Adrenal gland (tissue), 12 donors: Measurements from ENCODE around the gene CAMTA1. TPM values are rescaled to one million over a fixed set of nuclear protein-coding genes. Genes with fewer than 3 reads are reported as not detected.
"Not testable (repeated sequence)": the region's sequence is repeated elsewhere in the genome, so short reads cannot be mapped to it uniquely, and the experiment has no call there.

Experiments used
- DNase-seq, 7 donors: peaks; one replicate each; pipeline ENCODE4 v3.0.0-alpha.2; 2019 to 2020
- H3K27ac ChIP-seq, 5 donors: fragments of 200-600 bp; sonication (generic) in 4 of 5; 1 replicate in 3 of 5; 2 replicates in 2 of 5; pipeline versions ENCODE4 v1.5.1 to v1.8.0; 2016 to 2020; ENCODE audit warnings: mild to moderate bottlenecking in 1 of 5
- H3K27me3 ChIP-seq: fragments of 200-600 bp; 2 replicates; pipeline ENCODE4 v1.8.0; 2021
- H3K36me3 ChIP-seq, 2 donors: fragments of 200-600 bp; replicated peaks in 1 of 2; 1 replicate in 1 of 2; 2 replicates in 1 of 2; pipeline versions ENCODE4 v1.5.1 to v1.8.0; 2018 to 2022
- H3K4me1 ChIP-seq, 2 donors: fragments of 200-600 bp; replicated peaks in 1 of 2; 1 replicate in 1 of 2; 2 replicates in 1 of 2; pipeline versions ENCODE4 v1.5.1 to v1.8.0; 2018 to 2021
- H3K4me3 ChIP-seq, 4 donors: fragments of 200-600 bp; sonication (generic) in 3 of 4; one replicate each; pipeline ENCODE4 v1.5.1; 2016 to 2018
- H3K9me3 ChIP-seq, 3 donors: fragments of 200-600 bp; sonication (generic) in 1 of 3; replicated peaks in 1 of 3; 1 replicate in 2 of 3; 2 replicates in 1 of 3; pipeline versions ENCODE4 v1.5.1 to v1.8.0; 2016 to 2021
- CTCF ChIP-seq, 6 experiments: fragments of 450-650 bp in 4 of 6; fragments of 200-600 bp in 2 of 6; sonication (generic) in 1 of 6; IDR thresholded peaks; 1 replicate in 5 of 6; 2 replicates in 1 of 6; pipeline versions ENCODE4 v1.5.1 to v1.8.0; 2016 to 2021; ENCODE audit warnings: antibody characterized with exemption in 6 of 6, mild to moderate bottlenecking in 2 of 6, moderate library complexity in 1 of 6
- POLR2A ChIP-seq, 2 donors: fragments of 450-650 bp; IDR thresholded peaks; one replicate each; pipeline ENCODE4 v1.6.1; 2017; ENCODE audit warnings: antibody characterized with exemption in 2 of 2, mild to moderate bottlenecking in 2 of 2, moderate library complexity in 1 of 2
- WGBS, 4 donors: extraction: QIAGEN DNeasy Blood & Tissue Kit in 2 of 4; methylation state at CpG; one replicate each; pipeline versions ENCODE4 v1.1.5 to v1.1.7; 2013 to 2017; 5-methylcytosine and 5-hydroxymethylcytosine counted together
- intact Hi-C, 2 donors: fragments of 100-400 bp; cut with DNase I; formaldehyde crosslinking; loops; one replicate each; pipeline versions ENCODE4 v1.14.1 to v1.15.0; 2022 to 2023
- polyA plus RNA-seq, 3 donors: library from polyadenylated mRNA; stranded (reverse); fragments of 200-250 nt in 2 of 3; fragments of 350-450 nt in 1 of 3; fragmentation: Illumina TruSeq in 1 of 3; extraction: RNeasy Lipid Tissue Mini Kit (QIAGEN cat#74804) in 1 of 3; gene quantifications; one replicate each; pipeline ENCODE4 v1.2.3, GENCODE V29; 2013 to 2014
- total RNA-seq, 9 donors: library from RNA; depleted of rRNA in 4 of 9; stranded (reverse); fragments of >200 nt in 4 of 9; fragments of 120-200 nt in 1 of 9; fragmentation: NEBNext Ultra II Directional in 1 of 9; extraction: Animal tissue kit (Norgen Biotek cat#: 25700) in 1 of 9; gene quantifications; one replicate each; pipeline versions ENCODE4 v1.1.0 to v1.2.4, GENCODE V29; 2013 to 2023
- donor health status: healthy with polysubstance abuse.
- donor health status: Bipolar disorder and iron deficiency.
- donor health status: DM: yes; HTN: yes; CAD: no.
- donor health status: DM: no; HTN: no; CAD: no.
- donor health status: DM: no; HTN: no; CAD: no.
- donor health status: DM: yes; HTN: yes; CAD: no.

The CAMTA1 gene
- total and polyA plus RNA-seq, 12 donors, result 62.9 to 141 (median 96.9) TPM

- Histone ChIP-seq H3K4me3 (no peak overlapping the region), H3K4me1 (no peaks in the 10 kb centered on the region), H3K27me3 (no peaks in the 10 kb centered on the region), H3K27ac (no peak overlapping the region), H3K36me3 (no peaks in the 10 kb centered on the region), H3K9me3 (peaks cover 0 to 4% (median 0%) of the 10 kb centered on the region in 3 donors)
- 86 to 92% (median 87%) methylated on average over 10 of the region's 10 CpGs for WGBS, 4 donors
- no peak for TF ChIP-seq CTCF (IDR thresholded peaks at IDR 0.05)
- TF ChIP-seq POLR2A (IDR thresholded peaks at IDR 0.05), result no peak
- DNase-seq, result no peak
- intact Hi-C loops, result no loop called here
Observed at GRCh38 chr1:7690076-7690475, 904.8 kb downstream of the CAMTA1 start.

DNA sequence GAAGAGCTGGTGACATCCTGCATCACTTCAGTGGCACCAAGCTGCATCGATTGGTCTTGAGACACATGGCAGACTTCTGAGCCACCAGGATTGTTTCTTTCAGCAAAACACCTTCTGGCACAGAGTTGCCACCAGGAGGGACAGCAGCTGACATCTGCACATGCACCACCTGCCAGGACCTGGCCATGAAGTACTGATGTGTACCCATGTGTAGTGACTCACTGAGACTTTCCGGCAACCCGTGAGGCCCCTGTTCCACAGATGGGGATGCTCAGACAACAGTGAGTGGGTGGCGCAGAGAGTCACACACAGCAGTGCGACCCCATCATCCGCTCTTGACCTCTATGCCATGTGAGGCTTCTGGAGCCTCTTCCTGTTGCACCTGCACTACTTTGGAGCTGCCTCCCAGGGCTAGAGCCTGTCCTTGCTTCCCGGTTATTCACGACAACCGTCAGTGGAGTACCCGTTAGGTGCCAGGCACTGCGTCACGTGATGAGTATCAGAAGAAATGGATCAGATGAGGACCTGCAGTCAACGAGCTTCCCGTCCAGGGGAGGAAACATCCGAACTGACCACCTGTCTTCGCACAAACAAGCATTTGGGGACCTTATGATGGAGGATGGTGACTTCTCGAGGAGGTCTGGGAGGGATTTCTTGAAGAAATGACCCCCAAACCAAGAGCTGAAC is 905.4 kb downstream of the CAMTA1 start:
- no peak for DNase-seq
- Histone ChIP-seq H3K4me1 (no peaks in the 10 kb centered on the region), H3K4me3 (no peak overlapping the region), H3K27me3 (no peaks in the 10 kb centered on the region), H3K9me3 (peaks cover 0 to 4% (median 0%) of the 10 kb centered on the region in 3 donors), H3K36me3 (no peaks in the 10 kb centered on the region), H3K27ac (no peak overlapping the region)
- intact Hi-C loops, result no loop called here
- TF ChIP-seq CTCF (IDR thresholded peaks at IDR 0.05) (no peak), POLR2A (IDR thresholded peaks at IDR 0.05) (no peak)
- 77 to 92% (median 90%) methylated on average over 13 to 17 of the region's 17 CpGs for WGBS, 4 donors

DNA sequence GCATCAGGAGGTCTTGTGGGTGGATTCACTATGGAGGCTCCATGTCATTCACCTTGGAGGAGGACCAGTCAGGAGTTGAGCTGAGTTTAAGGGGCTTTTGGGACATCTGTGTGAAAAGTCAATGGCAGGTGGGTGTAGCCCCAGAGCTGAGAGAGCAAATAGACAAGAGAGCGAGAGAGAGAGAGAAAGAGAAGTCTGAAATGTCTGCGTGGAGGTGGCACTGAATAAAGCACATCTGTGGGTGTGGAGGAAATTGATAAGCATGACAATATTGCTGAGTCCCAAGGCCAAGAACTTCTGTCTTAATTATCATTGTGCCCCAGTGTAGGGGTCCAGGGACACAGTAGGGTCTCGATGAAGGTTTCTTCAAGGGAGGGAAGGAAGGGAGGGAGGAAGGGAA is 906.3 kb downstream of the CAMTA1 start:
- Histone ChIP-seq H3K27me3 (no peaks in the 10 kb centered on the region), H3K27ac (no peak overlapping the region), H3K4me3 (no peak overlapping the region), H3K9me3 (peaks cover 0 to 4% (median 0%) of the 10 kb centered on the region in 3 donors), H3K4me1 (no peaks in the 10 kb centered on the region), H3K36me3 (no peaks in the 10 kb centered on the region)
- no peak for DNase-seq
- TF ChIP-seq CTCF (IDR thresholded peaks at IDR 0.05) (no peak), POLR2A (IDR thresholded peaks at IDR 0.05) (no peak)
- WGBS, 4 donors, result 82 to 96% (median 86%) methylated on average over 3 of the region's 3 CpGs
- intact Hi-C loops, result no loop called here

GRCh38 chr1:7692005-7692404 is 906.8 kb downstream of the CAMTA1 start:
- DNase-seq, result no peak
- no peaks in the 10 kb centered on the region for H3K27me3 ChIP-seq
- no peaks in the 10 kb centered on the region for H3K36me3 ChIP-seq
- no peak for TF ChIP-seq CTCF (IDR thresholded peaks at IDR 0.05)
- TF ChIP-seq POLR2A (IDR thresholded peaks at IDR 0.05), result no peak
- no peak overlapping the region for H3K27ac ChIP-seq
- 94 to 100% (median 98%) methylated on average over 3 of the region's 3 CpGs for WGBS, 4 donors
- no peaks in the 10 kb centered on the region for H3K4me1 ChIP-seq
- H3K9me3 ChIP-seq, result peaks cover 0 to 4% (median 0%) of the 10 kb centered on the region in 3 donors
- H3K4me3 ChIP-seq, result no peak overlapping the region
- intact Hi-C loops, result no loop called here

- intact Hi-C loops, result not testable (repeated sequence)
Observed at GRCh38 chr1:7693037-7693436, 907.8 kb downstream of the CAMTA1 start.

More at GRCh38 chr1:7693037-7693436, 907.8 kb downstream of the CAMTA1 start:
- H3K4me3 ChIP-seq, H3K4me1 ChIP-seq, H3K27ac ChIP-seq, DNase-seq, H3K9me3 ChIP-seq, H3K27me3 ChIP-seq, H3K36me3 ChIP-seq: not testable (repeated sequence)
- 70 to 84% (median 77%) methylated on average over 5 of the region's 5 CpGs for WGBS, 4 donors
